Pulmonary artery endothelial cell (primary cell): ENCODE results near the gene TYW5. TPM values are rescaled to one million over a fixed set of nuclear protein-coding genes. Genes with fewer than 3 reads are reported as not detected.

ENCODE experiments used
- DNase-seq: peaks from one replicate; pipeline ENCODE4 v3.0.0-alpha.2; 2011; ENCODE audit warnings: low read depth, low spot score
- total RNA-seq: library from RNA; depleted of rRNA; stranded (reverse); fragments of >200 nt; gene quantifications from 2 replicates; pipeline ENCODE4 v1.2.3, GENCODE V29; 2014

Gene TYW5
- total RNA-seq, 1 donor from 2014 or later: 4.8 TPM

- no peak for DNase-seq
Measured at GRCh38 chr2:199975273-199975895, 20.1 kb upstream of the TYW5 start.

GRCh38 chr2:199973703-199974102 lies 18.4 kb upstream of the TYW5 start:
- DNase-seq: no peak

GRCh38 chr2:199972088-199972626 lies 16.9 kb upstream of the TYW5 start:
- DNase-seq: no peak

- DNase-seq: no peak
Measured at GRCh38 chr2:199968126-199968525, 12.8 kb upstream of the TYW5 start.

GRCh38 chr2:199966976-199967375 lies 11.7 kb upstream of the TYW5 start:
- DNase-seq: no peak

GRCh38 chr2:199966405-199966804 lies 11.1 kb upstream of the TYW5 start:
- no peak for DNase-seq

GRCh38 chr2:199962203-199962602 lies 6.9 kb upstream of the TYW5 start:
- no peak for DNase-seq

- no peak for DNase-seq
Measured at GRCh38 chr2:199958014-199958413, 2.7 kb upstream of the TYW5 start.

- no peak for DNase-seq
Measured at GRCh38 chr2:199956062-199956380, 730 bp upstream of the TYW5 start.

GRCh38 chr2:199955007-199955338 lies 318 bp downstream of the TYW5 start:
- DNase-seq: no peak

GRCh38 chr2:199951023-199951422 lies 4.3 kb downstream of the TYW5 start:
- no peak for DNase-seq

GRCh38 chr2:199950396-199950795 lies 4.9 kb downstream of the TYW5 start:
- no peak for DNase-seq

GRCh38 chr2:199946836-199947235 lies 8.5 kb downstream of the TYW5 start:
- DNase-seq: no peak

GRCh38 chr2:199946196-199946595 lies 9.1 kb downstream of the TYW5 start:
- no peak for DNase-seq

- DNase-seq: no peak
Measured at GRCh38 chr2:199943373-199943772, 11.9 kb downstream of the TYW5 start.

- DNase-seq: no peak
Measured at GRCh38 chr2:199940373-199940772, 14.9 kb downstream of the TYW5 start.

- DNase-seq: no peak
Measured at GRCh38 chr2:199936554-199936953, 18.7 kb downstream of the TYW5 start.

- no peak for DNase-seq
Measured at GRCh38 chr2:199933466-199933865, 21.8 kb downstream of the TYW5 start.

GRCh38 chr2:199932312-199932855 lies 22.9 kb downstream of the TYW5 start:
- DNase-seq: no peak

GRCh38 chr2:199929262-199929661 lies 26.0 kb downstream of the TYW5 start:
- DNase-seq: no peak

GRCh38 chr2:199928626-199929025 lies 26.7 kb downstream of the TYW5 start:
- DNase-seq: no peak

- DNase-seq: no peak
Measured at GRCh38 chr2:199928226-199928625, 27.1 kb downstream of the TYW5 start.

GRCh38 chr2:199926806-199927205 lies 28.5 kb downstream of the TYW5 start:
- DNase-seq: no peak

GRCh38 chr2:199923924-199924323 lies 31.4 kb downstream of the TYW5 start:
- no peak for DNase-seq
